Heart left ventricle (tissue), 16 donors: ENCODE data around the gene OR12D2. TPM values are rescaled to one million over a fixed set of nuclear protein-coding genes. Genes with fewer than 3 reads are reported as not detected.
"Not testable (repeated sequence)": the region's sequence is repeated elsewhere in the genome, so short reads cannot be mapped to it uniquely, and the experiment has no call there.

ENCODE experiments used
- ATAC-seq, 4 donors: fragments of 200-7000 bp; cut with Tn5 transposase; one replicate each; pipeline ENCODE4 v1.9.1; 2020 to 2022; ENCODE audit warnings: moderate library complexity in 4 of 4, mild to moderate bottlenecking in 3 of 4, moderate number of reproducible peaks in 1 of 4
- DNase-seq, 5 donors: peaks; one replicate each; pipeline ENCODE4 v3.0.0-alpha.2; 2020
- H3K27ac ChIP-seq, 12 donors: fragments of 200-600 bp; sonication (generic) in 4 of 12; one replicate each; pipeline versions ENCODE4 v1.5.0 to v1.8.0; 2016 to 2022; ENCODE audit warnings: mild to moderate bottlenecking in 2 of 12
- H3K27me3 ChIP-seq, 9 donors: fragments of 200-600 bp; sonication (generic) in 2 of 9; one replicate each; pipeline versions ENCODE4 v1.5.1 to v1.8.0; 2016 to 2022; ENCODE audit warnings: mild to moderate bottlenecking in 3 of 9
- H3K36me3 ChIP-seq, 9 donors: fragments of 200-600 bp; sonication (generic) in 2 of 9; one replicate each; pipeline versions ENCODE4 v1.5.0 to v1.8.0; 2018 to 2022; ENCODE audit warnings: mild to moderate bottlenecking in 2 of 9
- H3K4me1 ChIP-seq, 12 donors: fragments of 200-600 bp; sonication (generic) in 4 of 12; one replicate each; pipeline versions ENCODE4 v1.5.0 to v1.8.0; 2016 to 2022; ENCODE audit warnings: mild to moderate bottlenecking in 3 of 12
- H3K4me3 ChIP-seq, 12 donors: fragments of 200-600 bp; sonication (generic) in 4 of 12; one replicate each; pipeline versions ENCODE4 v1.5.0 to v1.8.0; 2017 to 2022; ENCODE audit warnings: mild to moderate bottlenecking in 9 of 12, moderate library complexity in 4 of 12
- H3K9me3 ChIP-seq, 12 donors: fragments of 200-600 bp; sonication (generic) in 4 of 12; one replicate each; pipeline versions ENCODE4 v1.5.0 to v1.8.0; 2016 to 2022; ENCODE audit warnings: mild to moderate bottlenecking in 1 of 12
- POLR2A ChIP-seq, 2 donors: fragments of 450-650 bp; IDR thresholded peaks; one replicate each; pipeline ENCODE4 v1.6.1; 2017; ENCODE audit warnings: antibody characterized with exemption in 2 of 2, mild to moderate bottlenecking in 2 of 2, moderate library complexity in 2 of 2
- WGBS, 4 donors: extraction: QIAGEN DNeasy Blood & Tissue Kit in 2 of 4; methylation state at CpG; one replicate each; pipeline versions ENCODE4 v1.1.5 to v1.1.7; 2013 to 2018; 5-methylcytosine and 5-hydroxymethylcytosine counted together
- intact Hi-C, 10 donors: fragments of 100-400 bp; cut with DNase I; formaldehyde crosslinking; loops; one replicate each; pipeline versions ENCODE4 v1.11.1 to v1.14.2; 2022
- polyA plus RNA-seq, 2 donors: library from polyadenylated mRNA; stranded (reverse); fragments of 200-250 nt; gene quantifications; one replicate each; pipeline ENCODE4 v1.2.3, GENCODE V29; 2013
- total RNA-seq, 9 donors: library from RNA; depleted of rRNA in 2 of 9; stranded (reverse); fragments of >200 nt in 2 of 9; fragmentation: NEBNext Ultra II Directional in 3 of 9; extraction: Animal tissue kit (Norgen Biotek cat#: 25700) in 3 of 9; gene quantifications; one replicate each; pipeline versions ENCODE4 v1.1.0 to v1.2.4, GENCODE V29; 2016 to 2023
- TF ChIP-seq, protein P1 (sequence below), 12 donors: fragments of 200-600 bp; sonication (generic) in 4 of 12; IDR thresholded peaks; one replicate each; pipeline versions ENCODE4 v1.5.0 to v1.8.0; 2018 to 2022; ENCODE audit warnings: antibody characterized with exemption in 12 of 12, mild to moderate bottlenecking in 5 of 12
- donor health status: ischemic (EF 13 %, LVEDD 7.1; RV severe dilation, severe dysfunction).
- donor health status: healthy with polysubstance abuse.
- donor health status: DM: no; HTN: yes; CAD: no.
- donor health status: DM: no; HTN: no; CAD: no.
- donor health status: ischemic (EF 25% LVEDD 6.9; RV normal size, moderate dysfunction).
- donor health status: ischemic (EF 25% LVEDD 5.7; RV mildly dilated, moderate dysfunction).
- donor health status: healthy.
- donor health status: DM: yes; HTN: yes; CAD: no.
- donor health status: ischemic (EF 35%, LVEDD 5.7; RV mildly dilated, moderate dysfunction).
- donor health status: nonischemic (EF 11% LVEDD 7.7; RV severe dilation, severe dysfunction).
- donor health status: DM: yes; HTN: yes; CAD: no.
- donor health status: PGD.
- donor health status: ischemic (EF 29% LVEDD 5.4; RV normal size, mild dysfunction).
- donor health status: nonischemic (EF 23%, LVEDD 6.1; RV moderate dilation, normal function).

Gene OR12D2
- total and polyA plus RNA-seq, 11 donors, result not detected

DNA sequence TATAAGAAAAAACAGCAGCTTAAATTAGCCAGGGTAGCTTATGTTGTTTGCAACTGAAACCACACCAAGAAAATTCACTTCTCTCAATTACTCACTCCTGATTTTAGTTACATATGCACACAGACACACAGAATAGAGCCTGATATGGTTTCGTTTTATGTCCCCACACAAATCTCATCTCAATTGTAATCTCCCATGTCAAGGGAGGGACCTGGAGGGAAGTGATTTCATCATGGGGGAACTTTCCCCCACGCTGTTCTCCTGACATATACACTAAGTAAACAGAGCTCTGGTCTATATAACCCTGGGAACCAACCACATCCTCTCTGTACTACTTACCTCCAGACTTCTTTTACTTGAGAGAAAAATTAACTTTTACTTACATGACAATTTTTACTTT is 29.1 kb downstream of the OR12D2 start:
- Histone ChIP-seq H3K4me3 (no peak overlapping the region), H3K9me3 (peaks cover 0 to 9% (median 0%) of the 10 kb centered on the region in 12 donors), H3K4me1 (no peaks in the 10 kb centered on the region), H3K27me3 (peaks cover 0 to 6% (median 0%) of the 10 kb centered on the region in 9 donors), H3K36me3 (no peaks in the 10 kb centered on the region), H3K27ac (no peak overlapping the region)
- ATAC-seq, result no peak
- no peak for TF ChIP-seq POLR2A (IDR thresholded peaks at IDR 0.05)
- TF ChIP-seq, protein P1, sequence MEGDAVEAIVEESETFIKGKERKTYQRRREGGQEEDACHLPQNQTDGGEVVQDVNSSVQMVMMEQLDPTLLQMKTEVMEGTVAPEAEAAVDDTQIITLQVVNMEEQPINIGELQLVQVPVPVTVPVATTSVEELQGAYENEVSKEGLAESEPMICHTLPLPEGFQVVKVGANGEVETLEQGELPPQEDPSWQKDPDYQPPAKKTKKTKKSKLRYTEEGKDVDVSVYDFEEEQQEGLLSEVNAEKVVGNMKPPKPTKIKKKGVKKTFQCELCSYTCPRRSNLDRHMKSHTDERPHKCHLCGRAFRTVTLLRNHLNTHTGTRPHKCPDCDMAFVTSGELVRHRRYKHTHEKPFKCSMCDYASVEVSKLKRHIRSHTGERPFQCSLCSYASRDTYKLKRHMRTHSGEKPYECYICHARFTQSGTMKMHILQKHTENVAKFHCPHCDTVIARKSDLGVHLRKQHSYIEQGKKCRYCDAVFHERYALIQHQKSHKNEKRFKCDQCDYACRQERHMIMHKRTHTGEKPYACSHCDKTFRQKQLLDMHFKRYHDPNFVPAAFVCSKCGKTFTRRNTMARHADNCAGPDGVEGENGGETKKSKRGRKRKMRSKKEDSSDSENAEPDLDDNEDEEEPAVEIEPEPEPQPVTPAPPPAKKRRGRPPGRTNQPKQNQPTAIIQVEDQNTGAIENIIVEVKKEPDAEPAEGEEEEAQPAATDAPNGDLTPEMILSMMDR (IDR thresholded peaks at IDR 0.05), result no peak
- WGBS, 4 donors, result 19 to 39% (median 29%) methylated on average over 2 of the region's 2 CpGs
- no peak for DNase-seq
- intact Hi-C loops, result no loop called here

- DNase-seq, result no peak
- no peaks in the 10 kb centered on the region for H3K4me1 ChIP-seq
- H3K9me3 ChIP-seq, result peaks cover 0 to 9% (median 0%) of the 10 kb centered on the region in 12 donors
- 32 to 46% (median 37%) methylated on average over 1 of the region's 1 CpG for WGBS, 4 donors
- no peak overlapping the region for H3K4me3 ChIP-seq
- intact Hi-C loops, result no loop called here
- ATAC-seq, result no peak
- peaks cover 0 to 6% (median 0%) of the 10 kb centered on the region in 9 donors for H3K27me3 ChIP-seq
- no peak overlapping the region for H3K27ac ChIP-seq
- TF ChIP-seq POLR2A (IDR thresholded peaks at IDR 0.05), result no peak
- TF ChIP-seq, protein P1 (IDR thresholded peaks at IDR 0.05), result no peak
- H3K36me3 ChIP-seq, result no peaks in the 10 kb centered on the region
Measured at GRCh38 chr6:29425075-29425474, 29.6 kb downstream of the OR12D2 start.

DNA sequence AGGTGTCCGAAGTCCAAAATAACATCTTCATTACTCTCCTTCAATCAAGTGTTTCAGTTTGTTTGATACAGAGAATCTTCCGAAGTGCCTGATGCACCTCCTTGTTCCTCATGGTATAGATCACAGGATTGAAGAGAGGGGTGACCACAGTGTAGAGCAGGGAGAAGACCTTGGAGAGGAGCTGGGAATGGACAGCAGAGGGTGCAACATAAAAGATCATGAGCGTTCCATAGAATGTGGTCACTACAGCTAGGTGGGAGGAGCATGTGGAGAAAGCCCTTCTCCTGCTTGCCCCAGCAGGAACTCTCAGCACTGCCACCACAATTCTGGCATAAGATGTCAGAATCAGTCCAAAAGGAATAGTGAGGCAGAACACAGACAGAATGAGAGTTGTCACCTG is 31.2 kb downstream of the OR12D2 start:
- Histone ChIP-seq H3K27me3 (peaks cover 0 to 6% (median 0%) of the 10 kb centered on the region in 9 donors), H3K9me3 (no peaks in the 10 kb centered on the region), H3K4me1 (no peaks in the 10 kb centered on the region), H3K36me3 (no peaks in the 10 kb centered on the region), H3K4me3 (no peak overlapping the region), H3K27ac (no peak overlapping the region)
- DNase-seq (no peak), ATAC-seq (no peak)
- TF ChIP-seq, protein P1 (IDR thresholded peaks at IDR 0.05), result no peak
- no peak for TF ChIP-seq POLR2A (IDR thresholded peaks at IDR 0.05)
- intact Hi-C loops, result no loop called here
- 81 to 87% (median 84%) methylated on average over 3 of the region's 3 CpGs for WGBS, 4 donors

GRCh38 chr6:29436730-29437129 is 41.3 kb downstream of the OR12D2 start:
- H3K27me3 ChIP-seq, H3K36me3 ChIP-seq, H3K4me1 ChIP-seq, H3K9me3 ChIP-seq, H3K27ac ChIP-seq, DNase-seq, ATAC-seq, H3K4me3 ChIP-seq, intact Hi-C loops: not testable (repeated sequence)
- WGBS, 4 donors, result 61 to 66% (median 64%) methylated on average over 18 of the region's 18 CpGs

- Histone ChIP-seq H3K36me3 (no peaks in the 10 kb centered on the region), H3K27me3 (peaks cover 0 to 5% (median 0%) of the 10 kb centered on the region in 9 donors), H3K9me3 (no peaks in the 10 kb centered on the region), H3K4me1 (no peaks in the 10 kb centered on the region), H3K4me3 (no peak within 1 kb of the TSS), H3K27ac (no peak within 1 kb of the TSS)
- ATAC-seq, result no peak
- intact Hi-C loops, result no loop called here
- no peak for DNase-seq
- TF ChIP-seq POLR2A (IDR thresholded peaks at IDR 0.05), result no peak
- TF ChIP-seq, protein P1 (IDR thresholded peaks at IDR 0.05), result no peak
Measured at GRCh38 chr6:29439006-29439405, 43.6 kb downstream of the OR12D2 start, which contains the start of gene OR10C1. OR10C1 (plus strand) TSS chr6:29439306; CDS start chr6:29440016, 710 bp downstream.
